ENCODE measurements around the gene NEAT1. TPM values are rescaled to one million over a fixed set of nuclear protein-coding genes. Genes with fewer than 3 reads are reported as not detected.
A peak's percentile ranks its signal among the peaks of the same experiment; 100 is the strongest.

Gene NEAT1
- total and polyA plus RNA-seq, 9 of the 15 experiments (the other 6 are each of a cell fraction or from before 2014, with no cell fraction given), result 20.1 to 389 (median 62.8) TPM

- TF ChIP-seq, protein P1, sequence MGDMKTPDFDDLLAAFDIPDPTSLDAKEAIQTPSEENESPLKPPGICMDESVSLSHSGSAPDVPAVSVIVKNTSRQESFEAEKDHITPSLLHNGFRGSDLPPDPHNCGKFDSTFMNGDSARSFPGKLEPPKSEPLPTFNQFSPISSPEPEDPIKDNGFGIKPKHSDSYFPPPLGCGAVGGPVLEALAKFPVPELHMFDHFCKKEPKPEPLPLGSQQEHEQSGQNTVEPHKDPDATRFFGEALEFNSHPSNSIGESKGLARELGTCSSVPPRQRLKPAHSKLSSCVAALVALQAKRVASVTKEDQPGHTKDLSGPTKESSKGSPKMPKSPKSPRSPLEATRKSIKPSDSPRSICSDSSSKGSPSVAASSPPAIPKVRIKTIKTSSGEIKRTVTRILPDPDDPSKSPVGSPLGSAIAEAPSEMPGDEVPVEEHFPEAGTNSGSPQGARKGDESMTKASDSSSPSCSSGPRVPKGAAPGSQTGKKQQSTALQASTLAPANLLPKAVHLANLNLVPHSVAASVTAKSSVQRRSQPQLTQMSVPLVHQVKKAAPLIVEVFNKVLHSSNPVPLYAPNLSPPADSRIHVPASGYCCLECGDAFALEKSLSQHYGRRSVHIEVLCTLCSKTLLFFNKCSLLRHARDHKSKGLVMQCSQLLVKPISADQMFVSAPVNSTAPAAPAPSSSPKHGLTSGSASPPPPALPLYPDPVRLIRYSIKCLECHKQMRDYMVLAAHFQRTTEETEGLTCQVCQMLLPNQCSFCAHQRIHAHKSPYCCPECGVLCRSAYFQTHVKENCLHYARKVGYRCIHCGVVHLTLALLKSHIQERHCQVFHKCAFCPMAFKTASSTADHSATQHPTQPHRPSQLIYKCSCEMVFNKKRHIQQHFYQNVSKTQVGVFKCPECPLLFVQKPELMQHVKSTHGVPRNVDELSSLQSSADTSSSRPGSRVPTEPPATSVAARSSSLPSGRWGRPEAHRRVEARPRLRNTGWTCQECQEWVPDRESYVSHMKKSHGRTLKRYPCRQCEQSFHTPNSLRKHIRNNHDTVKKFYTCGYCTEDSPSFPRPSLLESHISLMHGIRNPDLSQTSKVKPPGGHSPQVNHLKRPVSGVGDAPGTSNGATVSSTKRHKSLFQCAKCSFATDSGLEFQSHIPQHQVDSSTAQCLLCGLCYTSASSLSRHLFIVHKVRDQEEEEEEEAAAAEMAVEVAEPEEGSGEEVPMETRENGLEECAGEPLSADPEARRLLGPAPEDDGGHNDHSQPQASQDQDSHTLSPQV (IDR thresholded peaks at IDR 0.05), result peak; percentile 23; the same call in 1 of the 2 replicates
- TF ChIP-seq, protein P2, sequence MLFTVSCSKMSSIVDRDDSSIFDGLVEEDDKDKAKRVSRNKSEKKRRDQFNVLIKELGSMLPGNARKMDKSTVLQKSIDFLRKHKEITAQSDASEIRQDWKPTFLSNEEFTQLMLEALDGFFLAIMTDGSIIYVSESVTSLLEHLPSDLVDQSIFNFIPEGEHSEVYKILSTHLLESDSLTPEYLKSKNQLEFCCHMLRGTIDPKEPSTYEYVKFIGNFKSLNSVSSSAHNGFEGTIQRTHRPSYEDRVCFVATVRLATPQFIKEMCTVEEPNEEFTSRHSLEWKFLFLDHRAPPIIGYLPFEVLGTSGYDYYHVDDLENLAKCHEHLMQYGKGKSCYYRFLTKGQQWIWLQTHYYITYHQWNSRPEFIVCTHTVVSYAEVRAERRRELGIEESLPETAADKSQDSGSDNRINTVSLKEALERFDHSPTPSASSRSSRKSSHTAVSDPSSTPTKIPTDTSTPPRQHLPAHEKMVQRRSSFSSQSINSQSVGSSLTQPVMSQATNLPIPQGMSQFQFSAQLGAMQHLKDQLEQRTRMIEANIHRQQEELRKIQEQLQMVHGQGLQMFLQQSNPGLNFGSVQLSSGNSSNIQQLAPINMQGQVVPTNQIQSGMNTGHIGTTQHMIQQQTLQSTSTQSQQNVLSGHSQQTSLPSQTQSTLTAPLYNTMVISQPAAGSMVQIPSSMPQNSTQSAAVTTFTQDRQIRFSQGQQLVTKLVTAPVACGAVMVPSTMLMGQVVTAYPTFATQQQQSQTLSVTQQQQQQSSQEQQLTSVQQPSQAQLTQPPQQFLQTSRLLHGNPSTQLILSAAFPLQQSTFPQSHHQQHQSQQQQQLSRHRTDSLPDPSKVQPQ (CRISPR knock-in tag; IDR thresholded peaks at IDR 0.05; ENCODE audit: borderline replicate concordance), result no peak
- TF ChIP-seq, protein P3, sequence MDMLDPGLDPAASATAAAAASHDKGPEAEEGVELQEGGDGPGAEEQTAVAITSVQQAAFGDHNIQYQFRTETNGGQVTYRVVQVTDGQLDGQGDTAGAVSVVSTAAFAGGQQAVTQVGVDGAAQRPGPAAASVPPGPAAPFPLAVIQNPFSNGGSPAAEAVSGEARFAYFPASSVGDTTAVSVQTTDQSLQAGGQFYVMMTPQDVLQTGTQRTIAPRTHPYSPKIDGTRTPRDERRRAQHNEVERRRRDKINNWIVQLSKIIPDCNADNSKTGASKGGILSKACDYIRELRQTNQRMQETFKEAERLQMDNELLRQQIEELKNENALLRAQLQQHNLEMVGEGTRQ (CRISPR knock-in tag; IDR thresholded peaks at IDR 0.05), result no peak
- TF ChIP-seq ATF3 (IDR thresholded peaks at IDR 0.05) (no peak), ATF3 (CRISPR knock-in tag; conservative IDR thresholded peaks at IDR 0.05) (no peak), LEF1 (IDR thresholded peaks at IDR 0.05) (no peak), FOXA3 (CRISPR knock-in tag; conservative IDR thresholded peaks at IDR 0.05 in 1 of 2, IDR thresholded peaks at IDR 0.05 in 1 of 2) (0 out of 4 replicates have a peak, but pooled peaks of 1 of the 2 experiments have one; percentile 14), ZNF263 (CRISPR knock-in tag; IDR thresholded peaks at IDR 0.05; ENCODE audit: borderline replicate concordance) (no peak), CCNT2 (IDR thresholded peaks at IDR 0.05; ENCODE audit: borderline replicate concordance, extremely low read depth, insufficient read length, low read depth, low read length) (no peak), NUFIP1 (IDR thresholded peaks at IDR 0.05; ENCODE audit: partially characterized antibody) (no peak)
- TF ChIP-seq, protein P4, sequence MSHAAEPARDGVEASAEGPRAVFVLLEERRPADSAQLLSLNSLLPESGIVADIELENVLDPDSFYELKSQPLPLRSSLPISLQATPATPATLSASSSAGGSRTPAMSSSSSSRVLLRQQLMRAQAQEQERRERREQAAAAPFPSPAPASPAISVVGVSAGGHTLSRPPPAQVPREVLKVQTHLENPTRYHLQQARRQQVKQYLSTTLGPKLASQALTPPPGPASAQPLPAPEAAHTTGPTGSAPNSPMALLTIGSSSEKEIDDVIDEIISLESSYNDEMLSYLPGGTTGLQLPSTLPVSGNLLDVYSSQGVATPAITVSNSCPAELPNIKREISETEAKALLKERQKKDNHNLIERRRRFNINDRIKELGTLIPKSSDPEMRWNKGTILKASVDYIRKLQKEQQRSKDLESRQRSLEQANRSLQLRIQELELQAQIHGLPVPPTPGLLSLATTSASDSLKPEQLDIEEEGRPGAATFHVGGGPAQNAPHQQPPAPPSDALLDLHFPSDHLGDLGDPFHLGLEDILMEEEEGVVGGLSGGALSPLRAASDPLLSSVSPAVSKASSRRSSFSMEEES (CRISPR knock-in tag; IDR thresholded peaks at IDR 0.05), result no peak
- TF ChIP-seq, protein P5, sequence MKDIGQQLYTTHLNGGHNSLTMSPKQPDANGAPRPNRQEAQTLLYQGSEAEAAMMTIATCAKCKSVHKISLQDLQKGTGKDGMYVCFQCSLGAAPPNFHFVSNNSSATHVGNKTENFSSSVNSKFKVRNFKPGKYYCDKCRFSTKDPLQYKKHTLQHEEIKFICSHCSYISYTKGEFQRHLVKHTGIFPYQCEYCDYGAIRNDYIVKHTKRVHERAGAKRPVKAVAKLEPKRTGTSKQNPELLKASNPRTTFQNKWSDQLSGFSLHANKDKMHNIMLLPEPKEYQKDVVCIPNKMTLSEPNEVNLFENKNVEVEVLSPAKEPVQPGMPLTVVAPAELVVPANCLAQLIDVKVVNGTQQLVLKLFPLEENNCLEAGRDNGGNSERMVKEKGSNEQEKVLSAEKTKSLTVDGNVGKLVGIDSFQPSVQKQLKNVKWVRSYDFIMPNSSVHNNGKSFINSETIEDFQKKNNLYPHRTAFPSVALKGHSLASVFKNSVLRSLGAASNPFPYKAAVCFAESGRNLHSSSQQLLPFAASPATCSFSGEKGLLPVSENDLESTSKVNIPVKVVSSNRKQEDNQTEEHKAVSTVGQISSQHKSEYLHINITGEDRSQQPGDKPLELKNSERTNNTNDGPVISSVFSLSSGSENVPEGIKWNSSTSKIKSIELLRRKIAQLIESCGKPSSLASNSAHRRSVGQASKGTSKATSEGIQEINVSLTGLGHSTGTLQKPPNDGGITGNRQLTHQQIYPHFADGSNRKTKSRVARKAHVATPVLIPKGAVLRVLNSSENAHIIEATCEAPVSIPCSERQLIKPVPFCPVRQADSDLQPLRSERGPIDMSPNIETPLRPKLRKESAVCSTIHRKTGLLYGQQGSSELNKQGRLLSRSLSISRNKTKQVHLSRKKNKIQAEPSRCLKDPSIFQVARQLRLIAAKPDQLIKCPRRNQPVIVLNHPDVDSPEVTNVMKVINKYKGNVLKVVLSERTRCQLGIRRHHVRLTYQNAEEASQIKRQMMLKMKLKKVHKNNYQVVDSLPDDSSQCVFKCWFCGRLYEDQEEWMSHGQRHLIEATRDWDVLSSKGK (CRISPR knock-in tag; IDR thresholded peaks at IDR 0.05), result no peak
These were observed 54.1 kb downstream of the NEAT1 start (continued) for GRCh38 chr11:65476632-65477148.

All from K562 (cell line).